Neural cell (in vitro differentiated cells): ENCODE data around the gene FUT7. TPM values are rescaled to one million over a fixed set of nuclear protein-coding genes. Genes with fewer than 3 reads are reported as not detected.
A peak's percentile ranks its signal among the peaks of the same experiment; 100 is the strongest.

Source experiments
- H2AFZ ChIP-seq: fragments of 200-600, 300-800 bp; sonication (generic), shearing (Covaris generic); 2 replicates; pipeline ENCODE4 v1.6.0; 2014; ENCODE audit warnings: low read depth, mild to moderate bottlenecking, antibody characterized with exemption, low read length, moderate library complexity
- H3F3A ChIP-seq: fragments of 200-600 bp; shearing (Covaris generic); 2 replicates; pipeline ENCODE4 v1.6.1; 2016; ENCODE audit warnings: mild to moderate bottlenecking, moderate library complexity, mixed read lengths, antibody characterized with exemption, low read length; ENCODE audit not compliant: insufficient read depth, poor library complexity, severe bottlenecking
- H3K27ac ChIP-seq: fragments of 200-600, 300-800 bp; sonication (generic), shearing (Covaris generic); 2 replicates; pipeline ENCODE4 v1.5.1; 2014; ENCODE audit warnings: mild to moderate bottlenecking, low read length, moderate library complexity
- H3K27me3 ChIP-seq: fragments of 300-800, 200-600 bp; sonication (generic), shearing (Covaris generic); 2 replicates; pipeline ENCODE4 v1.6.0; 2014; ENCODE audit warnings: mild to moderate bottlenecking, low read depth, low read length, moderate library complexity; ENCODE audit not compliant: insufficient read depth
- H3K36me3 ChIP-seq: fragments of 300-800, 200-600 bp; sonication (generic), shearing (Covaris generic); 2 replicates; pipeline ENCODE4 v1.5.1; 2014; ENCODE audit warnings: mild to moderate bottlenecking, antibody characterized with exemption, low read length, moderate library complexity; ENCODE audit not compliant: insufficient read depth
- H3K4me2 ChIP-seq: fragments of 300-800, 200-600 bp; sonication (generic), shearing (Covaris generic); 2 replicates; pipeline ENCODE4 v1.6.0; 2014; ENCODE audit warnings: mild to moderate bottlenecking, low read length
- H3K4me3 ChIP-seq: fragments of 300-800, 200-600 bp; sonication (generic), shearing (Covaris generic); 2 replicates; pipeline ENCODE4 v1.5.1; 2014; ENCODE audit warnings: mild to moderate bottlenecking, low read length, moderate library complexity
- H3K79me2 ChIP-seq: fragments of 200-600 bp; shearing (Covaris generic); replicated peaks from 2 replicates; pipeline ENCODE4 v1.6.0; 2014; ENCODE audit warnings: mild to moderate bottlenecking, low read length, moderate library complexity; ENCODE audit not compliant: insufficient read depth
- H3K9ac ChIP-seq: fragments of 300-800, 200-600 bp; sonication (generic), shearing (Covaris generic); 2 replicates; pipeline ENCODE4 v1.6.1; 2016; ENCODE audit warnings: mild to moderate bottlenecking, low read length, mixed read lengths
- H3K9me2 ChIP-seq: fragments of 200-600 bp; shearing (Covaris generic); 2 replicates; pipeline ENCODE4 v1.6.1; 2016; ENCODE audit warnings: mild to moderate bottlenecking, low read length, mixed read lengths; ENCODE audit not compliant: insufficient read depth
- H3K9me3 ChIP-seq: fragments of 200-600, 300-800 bp; sonication (generic), shearing (Covaris generic); 2 replicates; pipeline ENCODE4 v1.6.1; 2016; ENCODE audit warnings: mild to moderate bottlenecking, mixed run types, low read length, moderate library complexity, mixed read lengths
- H4K20me1 ChIP-seq: fragments of 200-600 bp; shearing (Covaris generic); 2 replicates; pipeline ENCODE4 v1.6.1; 2016; ENCODE audit warnings: mild to moderate bottlenecking, mixed run types; ENCODE audit not compliant: insufficient read depth
- EP300 ChIP-seq: fragments of 450-650 bp; conservative IDR thresholded peaks from 2 replicates; pipeline ENCODE4 v1.6.1; 2014; ENCODE audit warnings: antibody characterized with exemption, mild to moderate bottlenecking, moderate library complexity; ENCODE audit not compliant: poor library complexity, severe bottlenecking
- EZH2 ChIP-seq: fragments of 200-600, 300-800 bp; shearing (Covaris generic), sonication (generic); IDR thresholded peaks from 2 replicates; pipeline ENCODE4 v1.6.1; 2014; ENCODE audit warnings: antibody characterized with exemption, low read length, borderline replicate concordance, mild to moderate bottlenecking; ENCODE audit not compliant: insufficient read depth, poor library complexity, severe bottlenecking
- MXI1 ChIP-seq: fragments of 450-650 bp; conservative IDR thresholded peaks from 2 replicates; pipeline ENCODE4 v1.6.1; 2014; ENCODE audit warnings: antibody characterized with exemption, mild to moderate bottlenecking; ENCODE audit not compliant: poor library complexity, severe bottlenecking
- POLR2AphosphoS5 ChIP-seq: IDR thresholded peaks from 2 replicates; pipeline ENCODE4 v1.6.1; 2012
- RAD21 ChIP-seq: fragments of 450-650 bp; conservative IDR thresholded peaks from 2 replicates; pipeline ENCODE4 v1.6.1; 2014; ENCODE audit warnings: antibody characterized with exemption, mild to moderate bottlenecking, moderate library complexity
- SMC3 ChIP-seq: fragments of 450-650 bp; conservative IDR thresholded peaks from 2 replicates; pipeline ENCODE4 v1.6.1; 2014; ENCODE audit warnings: antibody characterized with exemption, mild to moderate bottlenecking, moderate library complexity; ENCODE audit not compliant: poor library complexity
- TAF1 ChIP-seq: IDR thresholded peaks from 2 replicates; pipeline ENCODE4 v1.6.1; 2012; ENCODE audit warnings: low read depth
- polyA plus RNA-seq: library from polyadenylated mRNA; depleted of rRNA; stranded (reverse); fragments of >200 nt; gene quantifications from 2 replicates; pipeline ENCODE4 v1.2.3, GENCODE V29; 2014
- TF ChIP-seq, protein P1 (sequence below): IDR thresholded peaks from 2 replicates; pipeline ENCODE4 v1.6.1; 2012; ENCODE audit warnings: borderline replicate concordance
- TF ChIP-seq, protein P2 (sequence below): fragments of 450-650 bp; IDR thresholded peaks from 2 replicates; pipeline ENCODE4 v1.5.1; 2014; ENCODE audit warnings: antibody characterized with exemption, mild to moderate bottlenecking, moderate library complexity; ENCODE audit not compliant: poor library complexity, severe bottlenecking

Gene FUT7
- polyA plus RNA-seq, 1 donor from 2014 or later, result 0.69 TPM

DNA sequence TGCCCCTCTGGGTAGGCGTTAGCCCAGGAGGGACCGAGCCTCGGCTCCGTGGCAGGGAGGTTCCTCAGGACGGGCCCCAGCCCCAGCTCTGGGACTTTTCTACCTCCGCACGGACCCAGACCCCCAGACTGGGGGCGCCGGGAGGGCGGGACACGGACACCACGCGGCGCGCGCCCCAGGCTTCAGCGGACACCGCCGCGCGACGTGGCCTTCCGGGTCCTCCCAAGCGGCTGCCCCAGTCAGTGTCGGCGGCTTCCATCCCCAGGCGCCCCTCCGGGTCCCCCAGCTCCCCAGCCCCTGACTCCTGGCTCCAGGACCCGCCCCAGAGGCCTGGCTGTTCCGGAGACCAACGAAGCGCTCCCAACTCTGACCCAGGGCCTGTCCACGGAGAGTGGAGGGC lies 46.0 kb downstream of the FUT7 start:
- H3K79me2 ChIP-seq, result no peaks in the 10 kb centered on the region
- H2AFZ ChIP-seq, result no peak overlapping the region

DNA sequence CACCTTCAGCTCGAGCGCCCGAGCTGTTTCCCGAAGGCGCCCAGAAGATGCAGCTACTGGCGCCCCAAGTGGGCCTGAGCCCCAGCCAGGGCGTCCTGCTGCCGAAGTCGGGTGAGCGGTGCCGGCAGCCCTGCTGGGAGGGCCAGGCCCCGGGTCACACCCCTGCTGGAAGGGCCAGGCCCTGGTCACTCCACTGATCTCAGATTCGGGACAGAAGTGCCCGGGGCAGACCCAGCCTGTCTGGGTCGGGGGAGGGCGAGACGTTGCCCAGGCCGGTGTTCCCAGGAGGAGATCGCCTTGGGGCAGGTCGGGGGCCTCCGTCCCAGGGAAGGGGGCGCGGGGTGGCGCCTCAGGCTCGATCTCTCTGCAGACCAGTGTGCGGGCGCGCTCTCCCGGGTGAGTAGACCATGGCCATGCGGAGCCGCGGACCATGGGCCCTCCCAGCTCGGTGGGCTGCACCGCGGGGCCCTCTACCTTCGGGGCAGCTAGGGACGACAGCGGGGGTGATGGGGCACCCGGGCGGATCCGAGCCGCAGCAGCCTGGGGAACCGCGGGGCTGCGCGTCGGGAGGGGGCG lies 46.8 kb downstream of the FUT7 start:
- Histone ChIP-seq H3F3A (no peaks in the 10 kb centered on the region), H3K79me2 (no peaks in the 10 kb centered on the region), H3K27me3 (peaks cover 35% of the 10 kb centered on the region), H3K9me2 (no peaks in the 10 kb centered on the region), H4K20me1 (no peaks in the 10 kb centered on the region), H3K4me3 (no peak overlapping the region), H3K4me2 (no peak overlapping the region), H3K27ac (no peak overlapping the region), H3K9me3 (no peaks in the 10 kb centered on the region), H3K9ac (no peak overlapping the region), H2AFZ (no peak overlapping the region), H3K36me3 (no peaks in the 10 kb centered on the region)
- peak; percentile 64 for TF ChIP-seq EZH2
- TF ChIP-seq POLR2AphosphoS5, result no peak

More for the DNA sequence above, 46.0 kb downstream of the FUT7 start:
- Histone ChIP-seq H3K27me3 (peaks cover 35% of the 10 kb centered on the region), H3F3A (no peaks in the 10 kb centered on the region), H3K4me2 (no peak overlapping the region), H3K9ac (no peak overlapping the region), H3K36me3 (no peaks in the 10 kb centered on the region), H3K9me2 (no peaks in the 10 kb centered on the region), H4K20me1 (no peaks in the 10 kb centered on the region), H3K9me3 (no peaks in the 10 kb centered on the region), H3K27ac (no peak overlapping the region), H3K4me3 (no peak overlapping the region)
- TF ChIP-seq EZH2 (no peak), SMC3 (no peak), MXI1 (no peak), EP300 (no peak), POLR2AphosphoS5 (no peak), RAD21 (no peak), TAF1 (no peak)
- TF ChIP-seq, protein P1, sequence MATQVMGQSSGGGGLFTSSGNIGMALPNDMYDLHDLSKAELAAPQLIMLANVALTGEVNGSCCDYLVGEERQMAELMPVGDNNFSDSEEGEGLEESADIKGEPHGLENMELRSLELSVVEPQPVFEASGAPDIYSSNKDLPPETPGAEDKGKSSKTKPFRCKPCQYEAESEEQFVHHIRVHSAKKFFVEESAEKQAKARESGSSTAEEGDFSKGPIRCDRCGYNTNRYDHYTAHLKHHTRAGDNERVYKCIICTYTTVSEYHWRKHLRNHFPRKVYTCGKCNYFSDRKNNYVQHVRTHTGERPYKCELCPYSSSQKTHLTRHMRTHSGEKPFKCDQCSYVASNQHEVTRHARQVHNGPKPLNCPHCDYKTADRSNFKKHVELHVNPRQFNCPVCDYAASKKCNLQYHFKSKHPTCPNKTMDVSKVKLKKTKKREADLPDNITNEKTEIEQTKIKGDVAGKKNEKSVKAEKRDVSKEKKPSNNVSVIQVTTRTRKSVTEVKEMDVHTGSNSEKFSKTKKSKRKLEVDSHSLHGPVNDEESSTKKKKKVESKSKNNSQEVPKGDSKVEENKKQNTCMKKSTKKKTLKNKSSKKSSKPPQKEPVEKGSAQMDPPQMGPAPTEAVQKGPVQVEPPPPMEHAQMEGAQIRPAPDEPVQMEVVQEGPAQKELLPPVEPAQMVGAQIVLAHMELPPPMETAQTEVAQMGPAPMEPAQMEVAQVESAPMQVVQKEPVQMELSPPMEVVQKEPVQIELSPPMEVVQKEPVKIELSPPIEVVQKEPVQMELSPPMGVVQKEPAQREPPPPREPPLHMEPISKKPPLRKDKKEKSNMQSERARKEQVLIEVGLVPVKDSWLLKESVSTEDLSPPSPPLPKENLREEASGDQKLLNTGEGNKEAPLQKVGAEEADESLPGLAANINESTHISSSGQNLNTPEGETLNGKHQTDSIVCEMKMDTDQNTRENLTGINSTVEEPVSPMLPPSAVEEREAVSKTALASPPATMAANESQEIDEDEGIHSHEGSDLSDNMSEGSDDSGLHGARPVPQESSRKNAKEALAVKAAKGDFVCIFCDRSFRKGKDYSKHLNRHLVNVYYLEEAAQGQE, result no peak
- TF ChIP-seq, protein P2, sequence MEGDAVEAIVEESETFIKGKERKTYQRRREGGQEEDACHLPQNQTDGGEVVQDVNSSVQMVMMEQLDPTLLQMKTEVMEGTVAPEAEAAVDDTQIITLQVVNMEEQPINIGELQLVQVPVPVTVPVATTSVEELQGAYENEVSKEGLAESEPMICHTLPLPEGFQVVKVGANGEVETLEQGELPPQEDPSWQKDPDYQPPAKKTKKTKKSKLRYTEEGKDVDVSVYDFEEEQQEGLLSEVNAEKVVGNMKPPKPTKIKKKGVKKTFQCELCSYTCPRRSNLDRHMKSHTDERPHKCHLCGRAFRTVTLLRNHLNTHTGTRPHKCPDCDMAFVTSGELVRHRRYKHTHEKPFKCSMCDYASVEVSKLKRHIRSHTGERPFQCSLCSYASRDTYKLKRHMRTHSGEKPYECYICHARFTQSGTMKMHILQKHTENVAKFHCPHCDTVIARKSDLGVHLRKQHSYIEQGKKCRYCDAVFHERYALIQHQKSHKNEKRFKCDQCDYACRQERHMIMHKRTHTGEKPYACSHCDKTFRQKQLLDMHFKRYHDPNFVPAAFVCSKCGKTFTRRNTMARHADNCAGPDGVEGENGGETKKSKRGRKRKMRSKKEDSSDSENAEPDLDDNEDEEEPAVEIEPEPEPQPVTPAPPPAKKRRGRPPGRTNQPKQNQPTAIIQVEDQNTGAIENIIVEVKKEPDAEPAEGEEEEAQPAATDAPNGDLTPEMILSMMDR, result no peak
